H9 (cell line): ENCODE data around the gene IRF1. TPM values are rescaled to one million over a fixed set of nuclear protein-coding genes. Genes with fewer than 3 reads are reported as not detected.
"Not testable (repeated sequence)": the region's sequence is repeated elsewhere in the genome, so short reads cannot be mapped to it uniquely, and the experiment has no call there.

Experiments used
- DNase-seq: peaks from one replicate; pipeline ENCODE4 v3.0.0-alpha.2; 2017
- H2AFZ ChIP-seq: one replicate; pipeline ENCODE4 v1.6.1; 2013; ENCODE audit warnings: mild to moderate bottlenecking, low read length, control low read depth, moderate library complexity
- H2AK5ac ChIP-seq: 2 replicates; pipeline ENCODE4 v1.6.1; 2013; ENCODE audit warnings: low read length, control low read depth, mixed read lengths; ENCODE audit not compliant: insufficient read length
- H2BK120ac ChIP-seq: one replicate; pipeline ENCODE4 v1.6.1; 2013; ENCODE audit warnings: low read depth, mild to moderate bottlenecking, low read length, control low read depth, inconsistent platforms; ENCODE audit not compliant: poor library complexity, severe bottlenecking
- H2BK12ac ChIP-seq: 2 replicates; pipeline ENCODE4 v1.6.1; 2013; ENCODE audit warnings: low read length, control low read depth, mixed read lengths, low read depth; ENCODE audit not compliant: insufficient read length
- H2BK15ac ChIP-seq: 2 replicates; pipeline ENCODE4 v1.6.1; 2013; ENCODE audit warnings: low read depth, low read length, control low read depth
- H2BK20ac ChIP-seq: one replicate; pipeline ENCODE4 v1.6.1; 2013; ENCODE audit warnings: low read depth, mild to moderate bottlenecking, low read length, control low read depth, inconsistent platforms; ENCODE audit not compliant: poor library complexity, severe bottlenecking
- H2BK5ac ChIP-seq: 2 replicates; pipeline ENCODE4 v1.6.1; 2013; ENCODE audit warnings: low read length, control low read depth, mixed read lengths; ENCODE audit not compliant: insufficient read length
- H3K14ac ChIP-seq: 2 replicates; pipeline ENCODE4 v1.6.1; 2013; ENCODE audit warnings: low read length, control low read depth; ENCODE audit not compliant: insufficient read depth
- H3K18ac ChIP-seq: 2 replicates; pipeline ENCODE4 v1.6.1; 2013; ENCODE audit warnings: low read depth, mild to moderate bottlenecking, mixed read lengths, low read length, control low read depth; ENCODE audit not compliant: insufficient read length
- H3K23ac ChIP-seq: 2 replicates; pipeline ENCODE4 v1.6.1; 2013; ENCODE audit warnings: low read length, control low read depth, mixed read lengths, low read depth; ENCODE audit not compliant: insufficient read length
- H3K23me2 ChIP-seq: 2 replicates; pipeline ENCODE4 v1.6.1; 2013; ENCODE audit warnings: low read depth, mild to moderate bottlenecking, mixed read lengths, low read length, control low read depth; ENCODE audit not compliant: insufficient read length, poor library complexity, severe bottlenecking
- H3K27ac ChIP-seq: 2 replicates; pipeline ENCODE4 v1.5.1; 2013; ENCODE audit warnings: low read length, control low read depth, mixed read lengths, low read depth; ENCODE audit not compliant: insufficient read length
- H3K27me3 ChIP-seq: 2 replicates; pipeline ENCODE4 v1.6.1; 2013; ENCODE audit warnings: low read length, control low read depth, inconsistent platforms; ENCODE audit not compliant: insufficient read depth
- H3K4ac ChIP-seq: 2 replicates; pipeline ENCODE4 v1.6.1; 2013; ENCODE audit warnings: low read depth, mild to moderate bottlenecking, control low read depth, inconsistent platforms, low read length, moderate library complexity
- H3K4me1 ChIP-seq: 2 replicates; pipeline ENCODE4 v1.6.1; 2013; ENCODE audit warnings: low read length, control low read depth, inconsistent platforms; ENCODE audit not compliant: insufficient read depth
- H3K4me2 ChIP-seq: 2 replicates; pipeline ENCODE4 v1.6.1; 2013; ENCODE audit warnings: low read length, control low read depth, mixed read lengths; ENCODE audit not compliant: insufficient read length, insufficient read depth
- H3K56ac ChIP-seq: 2 replicates; pipeline ENCODE4 v1.6.1; 2013; ENCODE audit warnings: low read depth, mild to moderate bottlenecking, mixed read lengths, low read length, control low read depth; ENCODE audit not compliant: insufficient read length
- H3K79me1 ChIP-seq: 2 replicates; pipeline ENCODE4 v1.6.1; 2013; ENCODE audit warnings: low read depth, mild to moderate bottlenecking, moderate library complexity, low read length, control low read depth, inconsistent platforms; ENCODE audit not compliant: insufficient read depth, poor library complexity, severe bottlenecking
- H3K79me2 ChIP-seq: 2 replicates; pipeline ENCODE4 v1.6.1; 2013; ENCODE audit warnings: low read length, control low read depth, inconsistent platforms; ENCODE audit not compliant: insufficient read depth
- H3K9ac ChIP-seq: 2 replicates; pipeline ENCODE4 v1.6.1; 2013; ENCODE audit warnings: low read length, control low read depth, mixed read lengths; ENCODE audit not compliant: insufficient read length; ENCODE audit errors: extremely low read depth
- H3K9me3 ChIP-seq: one replicate; pipeline ENCODE4 v1.6.1; 2013; ENCODE audit warnings: low read depth, low read length, inconsistent platforms; ENCODE audit not compliant: control insufficient read depth
- H3T11ph ChIP-seq: one replicate; pipeline ENCODE4 v1.6.1; 2013; ENCODE audit warnings: mild to moderate bottlenecking, low read length, control low read depth, inconsistent platforms
- H4K20me1 ChIP-seq: one replicate; pipeline ENCODE4 v1.6.1; 2013; ENCODE audit not compliant: control insufficient read depth, insufficient read length, insufficient read depth
- H4K5ac ChIP-seq: 2 replicates; pipeline ENCODE4 v1.6.1; 2013; ENCODE audit warnings: low read depth, mild to moderate bottlenecking, mixed read lengths, low read length, control low read depth; ENCODE audit not compliant: insufficient read length
- H4K8ac ChIP-seq: replicated peaks from 2 replicates; pipeline ENCODE4 v1.6.1; 2013; ENCODE audit warnings: low read length, control low read depth, mixed read lengths, low read depth; ENCODE audit not compliant: insufficient read length
- H4K91ac ChIP-seq: 2 replicates; pipeline ENCODE4 v1.6.1; 2013; ENCODE audit warnings: low read depth, mild to moderate bottlenecking, moderate library complexity, mixed read lengths, low read length, control low read depth; ENCODE audit not compliant: insufficient read length
- H3K27ac Mint-ChIP-seq, 3 experiments: 2 replicates in 2 of 3; 3 replicates in 1 of 3; pipeline ENCODE4 v1.8.0; 2020 to 2021; ENCODE audit warnings: mixed read lengths in 3 of 3, mild to moderate bottlenecking in 1 of 3, moderate library complexity in 1 of 3
- H3K27me3 Mint-ChIP-seq: 2 replicates; pipeline ENCODE4 v1.8.0; 2021; ENCODE audit warnings: low read depth, mild to moderate bottlenecking, moderate library complexity, mixed read lengths
- H3K36me3 Mint-ChIP-seq, 3 experiments: 2 replicates in 2 of 3; 3 replicates in 1 of 3; pipeline ENCODE4 v1.8.0; 2020 to 2021; ENCODE audit warnings: low read depth in 3 of 3, mixed read lengths in 3 of 3; ENCODE audit not compliant: insufficient read depth in 1 of 3
- H3K4me1 Mint-ChIP-seq, 2 experiments: 2 replicates each; pipeline ENCODE4 v1.8.0; 2020; ENCODE audit warnings: mixed read lengths in 2 of 2
- H3K4me3 Mint-ChIP-seq, 2 experiments: 2 replicates in 1 of 2; 3 replicates in 1 of 2; pipeline ENCODE4 v1.8.0; 2020 to 2021; ENCODE audit warnings: mild to moderate bottlenecking in 2 of 2, mixed read lengths in 2 of 2, moderate library complexity in 1 of 2
- H3K9me3 Mint-ChIP-seq, 2 experiments: 2 replicates in 1 of 2; 3 replicates in 1 of 2; pipeline ENCODE4 v1.8.0; 2020; ENCODE audit warnings: mild to moderate bottlenecking in 2 of 2, mixed read lengths in 2 of 2, moderate library complexity in 1 of 2
- WGBS: extraction: QIAGEN DNeasy Blood & Tissue Kit; methylation state at CpG from one replicate; pipeline ENCODE4 v1.1.7; 2013; ENCODE audit warnings: missing lambda C conversion rate, low lambda C conversion rate, mixed read lengths; ENCODE audit not compliant: insufficient read length; ENCODE audit errors: extremely low coverage; 5-methylcytosine and 5-hydroxymethylcytosine counted together
- total RNA-seq: library from RNA; stranded (reverse); gene quantifications from 2 replicates; pipeline ENCODE4 v1.2.1, GENCODE V29; 2021

The IRF1 gene
- total RNA-seq, 1 experiment from 2014 or later = 8.7 TPM

DNA sequence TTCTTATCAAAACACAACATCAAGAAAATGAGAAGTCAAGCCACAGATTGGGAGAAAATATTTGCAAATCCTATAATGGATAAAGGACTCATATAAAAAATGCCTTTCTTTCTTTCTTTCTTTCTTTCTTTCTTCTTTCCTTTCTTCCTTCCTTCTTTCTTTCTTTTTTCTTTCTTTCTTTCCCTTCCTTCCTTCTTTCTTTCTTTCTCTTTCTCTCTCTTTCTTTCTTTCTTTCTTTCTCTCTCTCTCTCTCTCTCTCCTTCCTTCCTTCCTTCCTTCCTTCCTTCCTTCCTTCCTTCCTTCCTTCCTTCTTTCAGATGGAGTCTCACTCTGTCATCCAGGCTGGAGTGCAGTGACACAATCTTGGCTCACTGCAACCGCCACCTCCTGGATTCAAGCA is 31.5 kb upstream of the IRF1 start:
- not testable (repeated sequence) for H2BK12ac ChIP-seq, H4K5ac ChIP-seq, H2BK5ac ChIP-seq, H2BK120ac ChIP-seq, H3K79me2 ChIP-seq, H2AK5ac ChIP-seq, H3K36me3 Mint-ChIP-seq, H3K4ac ChIP-seq, H3T11ph ChIP-seq, H2BK15ac ChIP-seq, H4K20me1 ChIP-seq, H3K56ac ChIP-seq, H3K27ac ChIP-seq, H4K8ac ChIP-seq, H3K23me2 ChIP-seq, H2AFZ ChIP-seq, H3K14ac ChIP-seq, H3K4me1 ChIP-seq, H3K27me3 Mint-ChIP-seq, H3K4me2 ChIP-seq, H3K27ac Mint-ChIP-seq, H3K18ac ChIP-seq, H3K79me1 ChIP-seq, H3K4me1 Mint-ChIP-seq, H3K27me3 ChIP-seq, H3K9ac ChIP-seq, H2BK20ac ChIP-seq, H4K91ac ChIP-seq, H3K9me3 ChIP-seq, H3K23ac ChIP-seq, DNase-seq, H3K4me3 Mint-ChIP-seq
- H3K9me3 Mint-ChIP-seq = peaks cover 13 to 16% of the 10 kb centered on the region in 2 experiments; a peak in 4 of 5 replicates
- WGBS = no CpG with 5 or more reads among the region's 1 CpG

DNA sequence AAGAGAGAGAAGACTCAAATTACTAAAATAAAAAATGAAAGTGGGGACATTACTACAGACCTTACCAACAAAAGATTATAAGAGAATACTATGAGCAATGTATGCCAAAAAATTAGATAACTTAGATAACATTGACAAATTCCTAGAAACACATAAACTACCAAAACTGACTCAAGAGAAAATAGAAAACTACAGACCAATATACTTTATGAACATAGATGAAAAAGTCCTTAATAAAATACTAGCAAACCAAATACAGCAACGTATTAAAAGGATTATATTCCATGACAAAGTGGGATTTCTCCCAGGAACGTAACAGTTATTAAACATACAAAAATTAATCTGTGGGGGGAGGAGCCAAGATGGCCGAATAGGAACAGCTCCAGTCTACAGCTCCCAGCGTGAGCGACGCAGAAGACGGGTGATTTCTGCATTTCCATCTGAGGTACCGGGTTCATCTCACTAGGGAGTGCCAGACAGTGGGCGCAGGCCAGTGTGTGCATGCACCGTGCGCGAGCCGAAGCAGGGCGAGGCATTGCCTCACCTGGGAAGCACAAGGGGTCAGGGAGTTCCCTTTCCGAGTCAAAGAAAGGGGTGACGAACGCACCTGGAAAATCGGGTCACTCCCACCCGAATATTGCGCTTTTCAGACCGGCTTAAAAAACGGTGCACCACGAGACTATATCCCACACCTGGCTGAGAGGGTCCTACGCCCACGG is 23.2 kb upstream of the IRF1 start:
- H3K27me3 Mint-ChIP-seq, H2AFZ ChIP-seq, H3T11ph ChIP-seq, H3K4me1 Mint-ChIP-seq, H2BK20ac ChIP-seq, H3K9ac ChIP-seq, H3K14ac ChIP-seq, H3K79me1 ChIP-seq, H4K8ac ChIP-seq, H3K27ac Mint-ChIP-seq, DNase-seq, H3K27me3 ChIP-seq, H3K18ac ChIP-seq, H3K27ac ChIP-seq, H3K56ac ChIP-seq, H4K91ac ChIP-seq, H3K9me3 ChIP-seq, H2BK5ac ChIP-seq, H3K23me2 ChIP-seq, H3K4me1 ChIP-seq, H3K4ac ChIP-seq, H2BK12ac ChIP-seq, H2AK5ac ChIP-seq, H3K23ac ChIP-seq, H2BK120ac ChIP-seq, H4K20me1 ChIP-seq, H2BK15ac ChIP-seq, H3K79me2 ChIP-seq, H4K5ac ChIP-seq, H3K4me2 ChIP-seq: not testable (repeated sequence)
- peaks cover 9 to 35% (median 13%) of the 10 kb centered on the region in 3 experiments for H3K36me3 Mint-ChIP-seq
- H3K4me3 Mint-ChIP-seq = peak overlapping the region in 1 of 2 experiments; percentile 44; a peak in 2 of 5 replicates
- no CpG with 5 or more reads among the region's 25 CpGs for WGBS
- peaks cover 18 to 41% of the 10 kb centered on the region in 2 experiments for H3K9me3 Mint-ChIP-seq
